ENCODE results near the gene COMMD7.

The COMMD7 gene

DNA sequence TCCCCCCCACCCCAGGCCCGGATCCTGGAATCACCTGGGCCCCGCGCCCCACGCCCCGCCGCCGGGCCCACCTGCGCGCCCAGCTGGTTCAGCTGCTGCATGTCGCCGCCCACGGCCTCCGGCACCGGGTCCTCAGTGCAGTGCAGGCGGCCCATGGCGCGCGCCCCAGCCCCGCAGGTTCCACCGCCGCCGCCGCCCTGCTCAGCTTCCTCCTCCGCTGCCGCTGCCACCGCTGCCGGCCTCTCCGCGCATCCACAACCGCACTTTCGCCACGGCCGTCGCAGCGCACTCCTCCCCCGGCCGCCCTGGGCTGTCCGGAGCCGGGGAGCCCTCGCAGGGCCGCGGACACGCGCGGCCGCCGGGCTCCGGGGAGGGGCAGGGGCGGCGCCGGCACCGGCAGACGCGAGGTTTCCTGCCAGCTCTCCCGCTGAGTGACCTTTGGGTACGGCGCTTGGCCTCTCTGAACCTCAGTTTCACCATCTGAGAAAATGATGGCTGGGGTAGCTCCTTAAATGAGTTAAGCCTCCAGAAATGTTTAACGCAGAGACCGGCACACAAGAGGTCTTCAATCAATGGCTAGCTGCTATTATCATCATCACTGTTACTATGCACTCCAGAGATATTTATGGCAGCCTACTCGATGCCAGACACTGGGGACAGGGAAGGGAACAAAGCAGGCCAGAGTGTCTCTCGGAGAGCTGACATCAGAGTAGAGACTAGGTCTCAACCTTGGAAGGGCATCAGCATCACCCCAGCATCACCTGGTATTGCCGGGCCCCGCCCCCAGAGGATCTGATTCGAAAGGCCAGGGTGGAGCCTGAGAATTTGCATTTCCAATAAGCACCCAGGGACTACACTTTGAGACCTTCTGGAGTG lies at the start of gene COMMD7:
COMMD7 (minus strand) TSS at position 231 of the 876 bp plus-strand sequence; CDS start at position 155, 76 bp downstream.
- Mint-ChIP-seq H3K36me3 (peaks cover 2% of the 10 kb centered on the region), H3K4me1 (ENCODE audit: low read depth) (peaks cover 38% of the 10 kb centered on the region), H3K4me3 (peak within 1 kb of the TSS; percentile 93), H3K27ac (peak within 1 kb of the TSS; percentile 91), H3K27me3 (no peaks in the 10 kb centered on the region), H3K9me3 (ENCODE audit: low read depth) (no peaks in the 10 kb centered on the region)

GRCh38 chr20:32792731-32793458 lies 49.6 kb upstream of the COMMD7 start:
- Mint-ChIP-seq H3K36me3 (no peaks in the 10 kb centered on the region), H3K9me3 (ENCODE audit: low read depth) (no peaks in the 10 kb centered on the region), H3K27me3 (no peaks in the 10 kb centered on the region), H3K4me1 (ENCODE audit: low read depth) (peaks cover 60% of the 10 kb centered on the region), H3K4me3 (peak overlapping the region; percentile 61), H3K27ac (peak overlapping the region; percentile 51)

GRCh38 chr20:32792316-32792715 lies 49.0 kb upstream of the COMMD7 start:
- peak overlapping the region; percentile 28 for H3K27ac Mint-ChIP-seq
- H3K36me3 Mint-ChIP-seq, result no peaks in the 10 kb centered on the region
- no peaks in the 10 kb centered on the region for H3K27me3 Mint-ChIP-seq
- no peaks in the 10 kb centered on the region for H3K9me3 Mint-ChIP-seq (ENCODE audit: low read depth)
- H3K4me1 Mint-ChIP-seq (ENCODE audit: low read depth), result peaks cover 59% of the 10 kb centered on the region
- no peak overlapping the region for H3K4me3 Mint-ChIP-seq

DNA sequence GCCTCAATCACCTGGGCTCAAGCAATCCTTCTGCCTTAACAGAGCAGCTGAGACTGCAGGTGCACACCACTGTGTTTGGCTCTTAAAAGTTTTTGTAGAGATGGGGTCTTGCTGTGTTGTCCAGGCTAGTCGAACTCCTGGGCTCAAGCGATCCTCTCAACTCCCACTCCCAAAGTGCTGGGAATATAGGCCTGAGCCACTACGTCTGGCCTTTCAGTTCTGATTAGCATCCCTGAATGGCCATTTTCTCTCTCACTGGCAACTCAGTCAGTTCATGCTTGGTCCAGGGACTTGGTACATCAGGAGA lies 47.4 kb upstream of the COMMD7 start:
- Mint-ChIP-seq H3K9me3 (ENCODE audit: low read depth) (no peaks in the 10 kb centered on the region), H3K4me1 (ENCODE audit: low read depth) (peaks cover 43% of the 10 kb centered on the region), H3K27ac (no peak overlapping the region), H3K4me3 (no peak overlapping the region), H3K36me3 (no peaks in the 10 kb centered on the region), H3K27me3 (no peaks in the 10 kb centered on the region)

- H3K4me3 Mint-ChIP-seq, result no peak overlapping the region
- no peaks in the 10 kb centered on the region for H3K9me3 Mint-ChIP-seq (ENCODE audit: low read depth)
- no peaks in the 10 kb centered on the region for H3K36me3 Mint-ChIP-seq
- H3K4me1 Mint-ChIP-seq (ENCODE audit: low read depth), result peaks cover 38% of the 10 kb centered on the region
- H3K27ac Mint-ChIP-seq, result no peak overlapping the region
- H3K27me3 Mint-ChIP-seq, result no peaks in the 10 kb centered on the region
Measured at GRCh38 chr20:32789896-32790750, 46.9 kb upstream of the COMMD7 start.

DNA sequence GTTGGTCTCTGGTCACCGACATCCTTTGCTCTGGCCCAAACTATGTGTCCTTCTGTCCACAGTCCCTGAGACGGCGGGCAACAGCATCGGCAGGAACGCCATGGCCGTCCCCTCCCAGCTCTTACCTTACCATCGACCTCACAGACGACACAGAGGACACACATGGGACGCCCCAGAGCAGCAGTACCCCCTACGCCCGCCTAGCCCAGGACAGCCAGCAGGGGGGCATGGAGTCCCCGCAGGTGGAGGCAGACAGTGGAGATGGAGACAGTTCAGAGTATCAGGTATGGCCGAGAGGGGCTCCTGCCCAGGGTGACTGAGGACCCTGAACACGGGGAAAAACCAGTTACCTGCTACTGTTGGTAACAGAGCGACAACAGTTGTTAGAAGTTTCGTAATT lies 43.9 kb upstream of the COMMD7 start:
- Mint-ChIP-seq H3K4me1 (ENCODE audit: low read depth) (peaks cover 14% of the 10 kb centered on the region), H3K9me3 (ENCODE audit: low read depth) (no peaks in the 10 kb centered on the region), H3K27ac (no peak overlapping the region), H3K27me3 (no peaks in the 10 kb centered on the region), H3K36me3 (no peaks in the 10 kb centered on the region), H3K4me3 (no peak overlapping the region)

GRCh38 chr20:32786059-32786760 lies 42.9 kb upstream of the COMMD7 start:
- Mint-ChIP-seq H3K4me3 (no peak overlapping the region), H3K9me3 (ENCODE audit: low read depth) (no peaks in the 10 kb centered on the region), H3K27ac (no peak overlapping the region), H3K4me1 (ENCODE audit: low read depth) (peaks cover 4% of the 10 kb centered on the region), H3K27me3 (no peaks in the 10 kb centered on the region), H3K36me3 (no peaks in the 10 kb centered on the region)

DNA sequence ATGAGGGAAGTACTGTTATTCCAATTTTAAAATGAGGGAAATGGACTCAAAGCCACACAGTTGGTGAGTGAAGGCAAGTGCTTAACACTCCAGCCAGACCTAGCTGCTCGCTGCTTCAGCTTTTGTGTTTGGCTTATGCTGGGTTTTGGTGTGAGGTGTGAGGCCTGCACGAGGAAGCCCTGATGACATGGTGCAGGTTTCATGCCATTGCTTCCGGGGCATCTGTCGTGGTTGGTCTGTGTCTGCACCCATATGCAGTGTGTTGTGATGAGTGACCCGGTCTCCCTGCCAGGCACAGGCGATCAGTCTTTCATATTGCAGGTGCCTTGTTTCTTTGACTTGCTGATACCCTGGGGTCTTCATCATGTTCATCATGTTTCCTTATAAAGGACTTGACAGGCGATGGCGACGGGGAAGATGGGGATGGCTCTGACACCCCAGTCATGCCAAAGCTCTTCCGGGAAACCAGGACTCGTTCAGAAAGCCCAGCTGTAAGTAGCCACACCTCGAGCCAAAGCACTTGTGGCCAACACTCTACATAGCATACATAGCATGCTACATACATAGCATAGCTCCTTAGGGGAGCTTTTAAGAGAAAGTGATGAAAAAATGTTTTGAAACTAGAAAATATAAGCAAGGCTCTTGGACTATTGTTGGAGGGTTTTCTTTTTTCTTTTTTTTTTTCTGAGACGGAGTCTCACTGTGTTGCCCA lies 41.3 kb upstream of the COMMD7 start:
- no peaks in the 10 kb centered on the region for H3K27me3 Mint-ChIP-seq
- no peaks in the 10 kb centered on the region for H3K4me1 Mint-ChIP-seq (ENCODE audit: low read depth)
- no peak overlapping the region for H3K4me3 Mint-ChIP-seq
- no peaks in the 10 kb centered on the region for H3K9me3 Mint-ChIP-seq (ENCODE audit: low read depth)
- H3K36me3 Mint-ChIP-seq, result no peaks in the 10 kb centered on the region
- H3K27ac Mint-ChIP-seq, result no peak overlapping the region

GRCh38 chr20:32780749-32781655 lies 37.7 kb upstream of the COMMD7 start:
- H3K36me3 Mint-ChIP-seq, result no peaks in the 10 kb centered on the region
- no peak overlapping the region for H3K4me3 Mint-ChIP-seq
- peaks cover 14% of the 10 kb centered on the region for H3K4me1 Mint-ChIP-seq (ENCODE audit: low read depth)
- H3K27ac Mint-ChIP-seq, result no peak overlapping the region
- no peaks in the 10 kb centered on the region for H3K9me3 Mint-ChIP-seq (ENCODE audit: low read depth)
- H3K27me3 Mint-ChIP-seq, result no peaks in the 10 kb centered on the region

- no peaks in the 10 kb centered on the region for H3K36me3 Mint-ChIP-seq
- peaks cover 20% of the 10 kb centered on the region for H3K4me1 Mint-ChIP-seq (ENCODE audit: low read depth)
- H3K9me3 Mint-ChIP-seq (ENCODE audit: low read depth), result no peaks in the 10 kb centered on the region
- no peaks in the 10 kb centered on the region for H3K27me3 Mint-ChIP-seq
- H3K4me3 Mint-ChIP-seq, result no peak overlapping the region
- no peak overlapping the region for H3K27ac Mint-ChIP-seq
Measured at GRCh38 chr20:32780278-32780677, 37.0 kb upstream of the COMMD7 start.

GRCh38 chr20:32779500-32780211 lies 36.4 kb upstream of the COMMD7 start:
- Mint-ChIP-seq H3K9me3 (ENCODE audit: low read depth) (no peaks in the 10 kb centered on the region), H3K4me3 (no peak overlapping the region), H3K4me1 (ENCODE audit: low read depth) (peaks cover 22% of the 10 kb centered on the region), H3K27ac (no peak overlapping the region), H3K36me3 (no peaks in the 10 kb centered on the region), H3K27me3 (no peaks in the 10 kb centered on the region)

DNA sequence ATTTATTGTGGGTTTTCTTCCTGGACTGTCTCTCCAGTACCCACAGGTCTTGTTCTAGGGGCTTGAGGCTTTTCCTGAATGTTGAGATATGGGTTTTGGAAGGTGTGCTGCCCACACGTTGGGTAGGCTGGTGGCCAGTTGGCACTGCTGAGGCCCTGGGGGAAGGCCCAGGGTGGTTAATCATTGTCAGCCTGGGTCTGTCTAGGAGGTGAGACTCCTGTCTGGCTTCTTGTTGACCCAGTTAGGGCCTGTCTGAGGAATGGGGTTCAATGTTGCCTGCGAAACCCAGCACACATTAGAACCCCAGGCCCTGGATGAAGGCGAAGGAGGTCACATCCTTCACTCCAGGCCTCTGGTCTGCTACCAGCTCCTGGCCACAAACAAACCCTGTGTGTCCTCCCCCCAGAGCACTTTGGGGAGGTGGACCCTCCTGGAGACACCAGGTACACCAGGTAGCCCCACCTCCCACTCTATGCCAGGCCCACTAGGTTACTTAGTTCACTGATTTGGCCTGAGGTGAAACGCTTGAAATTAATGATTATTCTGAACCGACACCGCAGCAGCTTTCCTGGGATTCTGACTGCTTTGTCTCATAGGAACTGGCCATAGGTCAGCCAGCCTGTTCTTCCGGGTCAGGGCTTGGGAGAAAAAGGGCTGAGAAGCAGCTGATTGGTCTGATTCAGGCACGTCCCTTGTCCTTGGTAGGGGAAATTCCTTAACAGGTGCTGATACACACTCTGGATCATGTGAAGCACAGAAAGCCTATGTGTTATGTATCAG lies 34.1 kb upstream of the COMMD7 start:
- Mint-ChIP-seq H3K27me3 (no peaks in the 10 kb centered on the region), H3K4me1 (ENCODE audit: low read depth) (peaks cover 31% of the 10 kb centered on the region), H3K4me3 (no peak overlapping the region), H3K27ac (no peak overlapping the region), H3K9me3 (ENCODE audit: low read depth) (no peaks in the 10 kb centered on the region), H3K36me3 (no peaks in the 10 kb centered on the region)
